ENCODE data around the gene NLGN1. TPM values are rescaled to one million over a fixed set of nuclear protein-coding genes. Genes with fewer than 3 reads are reported as not detected.

Gene NLGN1
- total RNA-seq, 1 experiment from 2014 or later: 5.2 TPM

DNA sequence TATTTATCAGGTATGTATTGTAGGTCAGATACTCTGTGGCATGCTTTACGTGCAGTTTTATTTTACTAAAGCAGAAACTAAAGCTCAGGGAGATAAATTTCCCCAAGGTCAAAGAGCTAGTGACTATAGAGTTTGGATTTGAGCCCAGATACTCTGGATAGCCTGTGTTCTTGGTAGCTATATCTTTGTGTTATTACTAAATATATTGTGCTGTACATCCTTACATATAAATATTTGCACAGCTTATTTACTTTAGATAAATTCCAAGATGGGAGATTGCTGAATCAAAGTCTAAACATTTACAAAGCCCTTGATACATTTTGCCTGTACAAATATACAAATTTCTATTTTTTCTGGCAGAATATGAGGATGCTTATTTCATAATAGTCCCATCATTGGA, 800.7 kb downstream of the NLGN1 start:
- H3K27me3 ChIP-seq (ENCODE audit: insufficient read depth, low read length): no peaks in the 10 kb centered on the region
- no peak overlapping the region for H3K4ac ChIP-seq (ENCODE audit: low read depth, low read length)
- no peak overlapping the region for H2BK20ac ChIP-seq (ENCODE audit: low read depth, low read length, poor library complexity, severe bottlenecking)
- no peak overlapping the region for H3K4me2 ChIP-seq (ENCODE audit: insufficient read depth, insufficient read length, low read length)
- no peak overlapping the region for H3K56ac ChIP-seq (ENCODE audit: insufficient read length, low read depth, low read length)
- Mint-ChIP-seq H3K9me3 (no peaks in the 10 kb centered on the region), H3K4me1 (peaks cover 13 to 16% of the 10 kb centered on the region in 2 experiments), H3K27me3 (ENCODE audit: low read depth) (no peaks in the 10 kb centered on the region), H3K27ac (no peak overlapping the region), H3K36me3 (ENCODE audit: insufficient read depth in 1 of 3, low read depth in 3 of 3) (no peaks in the 10 kb centered on the region), H3K4me3 (no peak overlapping the region)
- no peak overlapping the region for H2BK120ac ChIP-seq (ENCODE audit: low read depth, low read length, poor library complexity, severe bottlenecking)
- H4K91ac ChIP-seq (ENCODE audit: insufficient read length, low read depth, low read length): no peak overlapping the region
- H4K20me1 ChIP-seq (ENCODE audit: control insufficient read depth, insufficient read depth, insufficient read length): no peaks in the 10 kb centered on the region
- no peak overlapping the region for H3K14ac ChIP-seq (ENCODE audit: insufficient read depth, low read length)
- no peak overlapping the region for H3T11ph ChIP-seq (ENCODE audit: low read length)
- H3K9me3 ChIP-seq (ENCODE audit: control insufficient read depth, low read depth, low read length): no peaks in the 10 kb centered on the region
- H3K9ac ChIP-seq (ENCODE audit: extremely low read depth, insufficient read length, low read length): no peak overlapping the region
- no peak for DNase-seq
- no peak overlapping the region for H4K8ac ChIP-seq (replicated peaks; ENCODE audit: insufficient read length, low read depth, low read length)
- no peak overlapping the region for H3K27ac ChIP-seq (ENCODE audit: insufficient read length, low read depth, low read length)
- no peak overlapping the region for H2BK15ac ChIP-seq (ENCODE audit: low read depth, low read length)
- no CpG with 5 or more reads among the region's 1 CpG for WGBS (ENCODE audit: extremely low coverage, insufficient read length, low lambda C conversion rate)
- no peak overlapping the region for H3K18ac ChIP-seq (ENCODE audit: insufficient read length, low read depth, low read length)
- H2AFZ ChIP-seq (ENCODE audit: low read length): no peak overlapping the region
- no peaks in the 10 kb centered on the region for H3K79me2 ChIP-seq (ENCODE audit: insufficient read depth, low read length)
- H2AK5ac ChIP-seq (ENCODE audit: insufficient read length, low read length): no peak overlapping the region
- H4K5ac ChIP-seq (ENCODE audit: insufficient read length, low read depth, low read length): no peak overlapping the region
- no peaks in the 10 kb centered on the region; the same call in 1 of the 2 replicates for H3K4me1 ChIP-seq (ENCODE audit: insufficient read depth, low read length)
- TF ChIP-seq, protein P1, sequence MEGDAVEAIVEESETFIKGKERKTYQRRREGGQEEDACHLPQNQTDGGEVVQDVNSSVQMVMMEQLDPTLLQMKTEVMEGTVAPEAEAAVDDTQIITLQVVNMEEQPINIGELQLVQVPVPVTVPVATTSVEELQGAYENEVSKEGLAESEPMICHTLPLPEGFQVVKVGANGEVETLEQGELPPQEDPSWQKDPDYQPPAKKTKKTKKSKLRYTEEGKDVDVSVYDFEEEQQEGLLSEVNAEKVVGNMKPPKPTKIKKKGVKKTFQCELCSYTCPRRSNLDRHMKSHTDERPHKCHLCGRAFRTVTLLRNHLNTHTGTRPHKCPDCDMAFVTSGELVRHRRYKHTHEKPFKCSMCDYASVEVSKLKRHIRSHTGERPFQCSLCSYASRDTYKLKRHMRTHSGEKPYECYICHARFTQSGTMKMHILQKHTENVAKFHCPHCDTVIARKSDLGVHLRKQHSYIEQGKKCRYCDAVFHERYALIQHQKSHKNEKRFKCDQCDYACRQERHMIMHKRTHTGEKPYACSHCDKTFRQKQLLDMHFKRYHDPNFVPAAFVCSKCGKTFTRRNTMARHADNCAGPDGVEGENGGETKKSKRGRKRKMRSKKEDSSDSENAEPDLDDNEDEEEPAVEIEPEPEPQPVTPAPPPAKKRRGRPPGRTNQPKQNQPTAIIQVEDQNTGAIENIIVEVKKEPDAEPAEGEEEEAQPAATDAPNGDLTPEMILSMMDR (conservative IDR thresholded peaks at IDR 0.05): no peak
- no peak overlapping the region for H2BK12ac ChIP-seq (ENCODE audit: insufficient read length, low read depth, low read length)
- H3K79me1 ChIP-seq (ENCODE audit: insufficient read depth, low read depth, low read length, poor library complexity, severe bottlenecking): no peaks in the 10 kb centered on the region
- no peak overlapping the region for H2BK5ac ChIP-seq (ENCODE audit: insufficient read length, low read length)
- H3K23ac ChIP-seq (ENCODE audit: insufficient read length, low read depth, low read length): no peak overlapping the region
- H3K23me2 ChIP-seq (ENCODE audit: insufficient read length, low read depth, low read length, poor library complexity, severe bottlenecking): no peaks in the 10 kb centered on the region

Measured in H9 (cell line).